Islet precursor cell (in vitro differentiated cells): ENCODE measurements around the gene ITGA3.

ENCODE experiments used
- DNase-seq: peaks from one replicate; pipeline ENCODE4 v3.0.0-alpha.2; 2018

The ITGA3 gene

DNA sequence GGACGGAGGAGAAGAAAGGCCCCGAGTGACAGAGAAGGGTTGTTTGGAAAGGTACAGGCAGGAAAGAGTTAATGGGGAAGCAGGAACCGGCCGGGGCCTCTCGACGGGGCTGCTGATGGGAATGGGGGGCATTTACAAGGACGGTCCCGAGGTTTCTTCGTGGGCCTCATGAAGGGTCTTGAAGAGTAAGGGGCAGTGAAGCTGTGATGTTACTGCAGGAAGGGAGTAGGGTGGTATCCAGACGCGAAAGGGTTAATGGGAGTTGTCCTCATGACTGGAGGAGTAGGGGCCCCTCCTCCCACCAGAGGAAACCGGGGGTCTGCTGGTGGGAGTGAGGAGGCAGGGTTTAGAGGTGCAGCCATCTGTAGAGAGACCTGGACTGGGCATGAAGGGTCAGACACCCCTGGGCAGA, 39.7 kb downstream of the ITGA3 start:
- DNase-seq = no peak

DNA sequence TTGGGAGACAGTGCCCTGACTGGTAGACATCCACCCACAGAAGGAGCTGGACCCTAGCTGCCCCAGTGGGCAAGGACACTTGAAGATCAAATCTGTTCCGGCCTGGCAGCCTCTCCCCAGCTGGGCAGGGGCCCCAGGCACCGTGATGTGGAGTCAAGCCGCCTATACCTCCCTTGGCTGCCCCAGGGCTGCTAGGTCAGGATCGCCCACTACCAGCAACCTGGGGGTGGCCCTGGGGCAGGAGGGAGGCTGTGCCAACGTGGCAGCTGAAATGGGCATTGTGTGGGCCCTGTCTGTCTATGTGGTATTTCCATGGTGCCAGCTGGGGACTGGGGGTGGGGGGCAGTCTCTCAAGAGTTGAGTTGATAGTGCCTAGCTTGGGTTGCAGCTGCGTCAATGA, 40.2 kb downstream of the ITGA3 start:
- DNase-seq = no peak

DNA sequence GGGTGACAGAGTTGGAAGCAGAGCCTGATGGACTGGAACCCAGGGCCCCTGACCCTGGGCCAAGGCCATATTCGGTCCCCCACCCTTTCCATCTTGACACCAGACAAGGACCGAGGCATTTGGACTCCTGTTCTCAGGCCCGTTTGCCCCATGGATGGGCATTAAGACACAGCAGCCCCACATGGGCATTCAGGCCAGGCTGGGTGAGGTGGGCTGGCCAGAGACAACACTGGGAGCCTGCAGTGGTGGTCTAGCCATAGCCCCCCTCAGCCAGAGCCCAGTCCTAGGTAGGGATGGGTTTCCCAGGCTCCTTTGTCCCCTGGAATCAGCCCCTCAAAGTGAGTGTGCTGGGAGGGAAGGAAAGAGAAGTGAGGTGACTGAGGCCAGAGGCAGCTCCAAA, 40.8 kb downstream of the ITGA3 start:
- no peak for DNase-seq

DNA sequence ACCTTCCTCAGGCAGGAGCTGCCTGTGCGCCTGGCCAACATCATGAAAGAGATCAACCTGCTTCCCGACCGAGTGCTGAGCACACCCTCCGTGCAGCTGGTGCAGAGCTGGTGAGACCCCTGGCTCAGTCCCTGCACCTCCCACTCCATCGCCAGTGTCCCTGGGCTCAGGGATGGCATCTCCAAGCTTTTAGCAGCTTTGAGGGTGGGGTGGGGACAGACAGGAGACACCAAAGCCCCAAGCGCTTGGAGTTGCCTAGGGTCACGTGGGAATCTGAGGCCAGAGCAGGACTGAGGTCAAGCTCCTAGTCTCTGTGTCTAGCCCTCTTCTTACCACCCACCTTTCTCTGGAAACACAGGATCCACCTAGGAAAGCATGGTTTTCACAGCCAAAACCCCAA, 41.5 kb downstream of the ITGA3 start:
- DNase-seq = no peak

DNA sequence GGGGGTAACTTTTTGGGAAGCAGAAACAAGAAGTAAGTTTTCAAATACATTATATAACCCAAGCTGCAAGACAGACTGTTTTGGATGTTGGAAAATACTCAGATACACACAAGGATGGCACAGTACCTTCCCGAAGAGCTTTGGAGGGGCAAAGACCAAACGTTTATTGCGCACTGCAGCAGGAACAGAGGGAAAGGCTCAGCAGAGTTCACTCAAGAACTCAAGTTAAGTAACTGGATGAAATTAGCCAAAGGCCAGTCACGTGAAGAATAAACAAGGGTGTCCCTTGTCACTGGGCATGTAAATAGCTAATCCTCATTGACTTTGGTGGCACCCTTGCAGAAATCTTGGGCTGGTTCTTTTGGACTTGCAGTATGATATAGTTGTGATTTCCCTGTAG, 42.0 kb downstream of the ITGA3 start:
- DNase-seq = no peak

DNA sequence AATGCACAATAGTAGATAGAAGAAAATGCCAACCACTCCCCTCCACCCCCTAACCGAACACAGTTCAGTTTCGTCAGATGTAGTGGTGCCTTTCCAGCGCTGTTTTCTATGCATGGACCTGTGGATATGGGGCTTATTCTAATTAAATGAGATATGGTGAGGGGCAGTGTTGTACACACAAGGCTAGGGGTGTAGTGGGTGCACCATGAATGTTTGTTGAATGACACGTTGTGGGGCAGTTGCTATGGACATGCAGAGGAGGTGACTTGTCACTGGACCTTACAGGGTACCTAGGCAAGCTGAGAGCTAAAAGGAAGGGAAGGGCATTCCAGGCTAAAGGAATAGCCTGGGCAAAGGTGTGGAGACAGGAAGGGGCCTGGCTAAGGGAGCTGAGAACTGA, 42.7 kb downstream of the ITGA3 start:
- no peak for DNase-seq

DNA sequence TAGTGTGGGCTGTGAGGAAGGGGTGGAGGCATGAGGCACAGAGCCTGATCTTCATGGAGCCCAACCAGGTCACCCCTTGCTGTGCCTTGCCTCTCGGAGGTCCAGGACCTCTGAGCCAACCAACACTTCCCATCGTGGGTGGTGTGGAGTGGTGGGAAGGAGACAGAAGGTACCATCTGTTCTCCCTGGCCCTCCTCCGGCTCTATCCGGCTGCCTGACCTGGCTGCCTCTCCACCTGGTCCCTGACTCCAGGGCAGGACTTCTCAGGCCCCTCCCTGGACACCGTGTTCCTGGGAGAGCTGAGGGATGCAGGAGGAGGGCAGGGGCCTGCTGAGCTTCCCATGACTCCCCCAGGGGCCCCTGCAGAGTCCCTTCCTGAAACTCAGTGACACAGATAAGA, 43.1 kb downstream of the ITGA3 start:
- no peak for DNase-seq

DNA sequence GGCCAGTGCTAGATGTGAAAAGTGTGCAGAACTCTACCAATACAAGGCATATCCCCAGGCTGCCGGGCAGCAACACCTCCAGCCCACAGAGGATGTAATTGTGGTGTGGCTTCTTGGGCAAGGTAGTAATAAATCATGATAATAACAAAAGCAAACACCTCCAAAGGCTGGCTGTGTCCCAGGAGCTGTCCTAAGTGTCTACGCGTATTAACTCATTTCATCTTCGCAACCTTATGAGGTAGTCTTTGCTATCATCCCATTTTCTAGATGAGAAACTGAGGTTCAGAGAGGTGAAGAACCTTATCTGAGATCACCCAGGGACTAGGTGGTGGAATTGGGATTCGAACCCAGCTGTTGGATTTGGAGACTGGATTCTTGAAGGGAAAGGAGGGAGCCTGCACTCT, 44.6 kb downstream of the ITGA3 start:
- DNase-seq = no peak

DNA sequence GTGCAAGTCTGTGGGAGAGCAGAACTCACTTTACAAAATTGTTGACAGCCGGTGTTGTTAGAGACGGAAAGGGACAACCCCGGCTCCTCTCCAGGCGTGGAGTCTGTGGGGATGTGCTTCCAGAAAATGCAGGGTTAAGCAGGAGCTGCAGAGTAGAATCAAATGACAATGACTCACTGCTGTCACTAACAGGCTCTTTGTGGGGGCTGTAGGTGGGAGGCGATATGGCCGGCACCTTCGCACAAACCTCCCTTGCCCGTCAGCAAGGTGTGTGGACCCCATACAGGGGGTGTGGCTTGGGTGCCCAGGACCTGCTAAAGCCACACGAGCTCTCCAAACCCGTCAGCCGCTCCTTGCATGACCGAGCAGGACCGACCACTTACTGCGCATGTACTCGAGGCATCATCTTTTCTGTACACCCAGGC, 45.0 kb downstream of the ITGA3 start:
- peak; percentile 80 for DNase-seq

DNA sequence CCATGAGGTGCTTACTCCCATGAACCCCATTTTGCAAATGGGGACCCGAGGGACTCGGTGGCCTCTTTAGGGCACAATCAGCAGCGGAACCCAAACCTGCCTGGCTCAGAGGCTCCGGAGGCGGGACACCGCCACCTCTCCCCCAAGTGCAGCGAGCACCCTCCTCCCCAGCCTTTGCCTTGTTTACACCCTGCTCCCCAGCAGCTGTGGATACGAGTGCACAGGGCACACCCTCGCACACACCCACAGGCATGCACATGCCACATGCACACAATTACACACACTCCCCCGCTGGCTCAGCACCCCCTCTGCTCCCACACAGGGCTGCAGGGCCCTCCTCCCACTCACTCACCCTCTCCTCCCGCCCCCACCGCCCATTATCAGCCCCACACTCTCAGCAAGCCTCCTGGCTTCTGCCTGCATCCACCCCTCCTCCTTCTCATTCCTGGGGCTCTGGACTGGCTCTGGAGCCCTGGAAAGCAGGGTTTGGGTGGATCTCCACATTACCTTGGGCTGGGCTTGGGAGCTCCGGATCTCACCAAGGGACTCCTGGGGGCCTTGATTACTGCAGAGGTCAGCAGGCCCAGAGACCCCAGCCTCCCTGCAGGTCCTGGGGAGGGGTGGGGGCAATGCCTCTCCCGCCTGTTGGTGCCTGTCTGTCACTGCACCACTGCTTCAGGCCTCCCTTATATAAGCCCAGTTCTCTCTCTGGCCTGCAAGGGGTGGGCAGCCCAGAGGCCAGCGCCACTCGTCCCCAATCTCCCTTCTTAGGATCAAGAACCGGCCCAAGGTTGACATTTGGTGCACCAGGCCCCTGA, 45.6 kb downstream of the ITGA3 start:
- peak; percentile 85 for DNase-seq

DNA sequence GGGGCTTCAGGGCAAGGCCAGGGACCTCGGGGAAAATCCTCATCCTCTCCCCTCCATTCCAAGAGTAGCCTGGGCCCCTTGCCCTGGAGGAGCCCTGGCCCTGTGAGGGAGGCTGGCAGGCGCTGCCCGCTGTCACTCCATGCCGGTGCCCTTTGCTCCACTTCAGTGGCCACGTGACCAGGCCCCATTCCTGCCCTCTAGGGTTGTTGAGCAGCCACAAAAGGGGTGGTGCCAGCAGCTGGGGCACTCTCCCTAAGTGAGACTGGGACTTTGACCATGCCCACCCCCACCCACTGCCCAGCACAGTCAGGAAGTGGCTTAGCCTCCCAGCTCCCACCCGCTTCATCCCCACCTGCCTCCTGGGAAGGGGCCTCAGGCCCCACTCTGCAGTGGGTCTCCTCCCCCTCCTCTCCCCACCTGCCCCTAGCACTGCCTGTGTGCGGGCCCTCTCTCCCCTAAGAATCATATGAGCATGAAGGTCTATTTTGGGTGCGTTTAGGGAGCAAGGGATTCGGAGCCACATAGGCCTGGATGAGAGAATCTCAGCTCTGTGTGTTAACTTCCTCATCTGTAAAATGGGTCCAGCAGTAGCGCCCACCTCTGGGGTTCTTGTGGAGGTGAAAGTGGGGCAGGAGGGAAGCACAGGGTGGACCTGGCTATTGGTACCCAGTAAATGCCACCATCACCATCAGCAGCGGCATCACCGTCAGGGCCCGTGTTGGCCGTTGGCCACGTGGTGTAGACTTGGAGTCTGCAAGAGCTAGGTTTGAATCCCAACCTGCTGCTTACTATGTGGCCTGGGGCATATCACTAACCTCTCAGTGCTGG, 46.5 kb downstream of the ITGA3 start:
- no peak for DNase-seq

DNA sequence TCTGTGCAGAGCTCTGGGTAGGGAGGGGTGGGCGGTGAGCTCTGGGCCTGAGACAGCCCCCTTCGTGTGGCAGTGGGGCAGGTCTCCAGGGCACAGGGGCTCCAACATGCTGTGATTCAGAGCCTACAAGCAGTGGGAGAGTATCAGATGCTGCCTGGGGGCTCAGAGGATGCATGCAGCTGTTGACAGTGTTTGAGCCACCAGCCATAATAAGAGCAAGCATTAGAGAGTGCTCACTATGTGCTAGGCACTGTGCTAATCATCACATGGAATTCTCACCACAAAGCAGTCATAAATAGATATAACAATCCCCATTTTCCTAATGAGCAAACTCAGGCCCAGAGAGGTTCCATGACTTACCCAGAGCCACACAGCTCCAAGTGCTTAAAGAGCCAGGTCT, 47.3 kb downstream of the ITGA3 start:
- DNase-seq = no peak

DNA sequence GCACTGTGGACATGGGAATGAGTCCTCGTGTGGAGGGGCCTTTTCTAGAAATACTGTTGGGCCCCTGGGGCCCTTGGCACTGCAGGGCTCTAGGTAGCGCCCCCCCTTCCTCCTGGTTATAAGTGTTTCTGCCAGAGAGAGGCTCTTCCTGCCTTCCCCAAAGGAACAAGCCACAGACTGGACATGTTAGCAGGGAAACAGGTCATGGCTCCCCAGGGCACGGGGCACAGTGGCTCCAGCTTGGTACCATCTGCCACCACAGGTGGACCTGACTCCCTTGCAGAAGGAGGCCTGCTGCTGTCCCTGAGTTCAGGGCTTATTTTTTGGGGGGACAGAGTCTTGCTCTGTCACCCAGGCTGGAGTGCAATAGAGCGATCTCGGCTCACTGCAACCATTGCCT, 48.0 kb downstream of the ITGA3 start:
- DNase-seq = no peak

DNA sequence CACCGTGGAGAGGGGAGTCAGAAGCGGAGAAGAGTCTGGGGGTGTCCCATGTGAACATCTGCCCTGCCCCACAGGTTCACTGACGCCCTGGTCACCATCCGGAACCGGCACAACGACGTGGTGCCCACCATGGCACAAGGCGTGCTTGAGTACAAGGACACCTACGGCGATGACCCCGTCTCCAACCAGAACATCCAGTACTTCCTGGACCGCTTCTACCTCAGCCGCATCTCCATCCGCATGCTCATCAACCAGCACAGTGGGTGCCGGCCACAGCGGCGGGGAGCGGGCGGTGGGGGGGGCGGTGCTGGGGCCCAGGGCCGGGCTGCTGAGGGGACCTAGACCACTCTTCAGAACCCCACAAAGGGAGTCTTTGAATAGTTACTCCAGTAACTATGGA, 49.9 kb downstream of the ITGA3 start:
- DNase-seq = no peak

DNA sequence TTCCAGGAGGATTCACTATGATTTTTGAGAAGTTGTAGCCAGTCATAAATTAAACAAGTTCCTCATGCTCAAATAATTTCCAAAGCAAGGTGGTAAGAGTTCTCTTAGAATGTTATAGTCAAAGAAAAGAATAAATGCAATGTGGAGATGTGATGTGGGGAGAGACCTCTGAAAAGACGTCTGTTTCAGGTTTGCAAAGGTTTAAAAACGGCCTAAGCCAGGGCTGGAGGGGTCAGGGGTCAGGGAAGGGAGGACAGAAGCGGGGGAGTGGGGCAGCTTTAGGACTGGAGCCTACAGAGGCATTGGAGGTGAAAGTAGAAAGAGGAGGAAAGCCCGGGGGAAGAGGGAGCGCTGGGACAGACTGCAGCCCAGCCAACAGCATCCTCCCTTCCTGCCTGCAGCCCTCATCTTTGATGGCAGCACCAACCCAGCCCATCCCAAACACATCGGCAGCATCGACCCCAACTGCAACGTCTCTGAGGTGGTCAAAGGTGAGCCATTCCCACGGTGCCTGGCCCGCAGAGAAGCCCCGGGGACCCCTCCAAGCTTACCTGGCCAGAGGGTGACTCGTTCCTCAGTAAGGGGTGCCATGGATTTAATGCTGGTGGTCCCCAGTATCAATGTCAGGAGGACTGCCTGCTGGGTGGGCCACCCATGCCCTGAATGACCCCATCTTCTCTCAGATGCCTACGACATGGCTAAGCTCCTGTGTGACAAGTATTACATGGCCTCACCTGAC, 50.7 kb downstream of the ITGA3 start:
- DNase-seq = no peak

DNA sequence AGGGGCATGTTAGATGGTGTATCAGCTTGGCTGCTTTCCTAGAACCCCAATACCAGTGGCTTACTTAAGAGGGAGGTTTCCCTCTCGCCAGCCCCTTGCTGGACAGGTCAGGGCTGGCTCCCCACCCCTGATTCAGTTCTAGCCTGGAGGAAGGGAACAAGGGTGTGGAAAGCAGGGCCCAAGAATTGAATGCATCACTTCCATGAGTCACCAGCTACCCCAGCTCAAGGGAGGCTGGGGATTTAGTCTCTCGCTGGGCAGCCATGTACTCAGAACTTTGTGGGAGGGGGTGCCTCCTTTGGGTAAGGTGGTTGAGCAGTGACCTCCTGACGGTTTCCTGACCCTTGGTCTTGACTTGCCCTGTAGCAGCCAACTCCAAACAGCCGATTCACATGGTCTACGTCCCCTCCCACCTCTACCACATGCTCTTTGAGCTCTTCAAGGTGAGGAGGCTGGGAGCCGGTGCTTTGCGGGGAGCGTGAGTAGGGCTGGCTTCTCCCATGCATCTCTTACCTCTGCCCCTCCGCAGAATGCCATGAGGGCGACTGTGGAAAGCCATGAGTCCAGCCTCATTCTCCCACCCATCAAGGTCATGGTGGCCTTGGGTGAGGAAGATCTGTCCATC, 52.0 kb downstream of the ITGA3 start:
- no peak for DNase-seq

DNA sequence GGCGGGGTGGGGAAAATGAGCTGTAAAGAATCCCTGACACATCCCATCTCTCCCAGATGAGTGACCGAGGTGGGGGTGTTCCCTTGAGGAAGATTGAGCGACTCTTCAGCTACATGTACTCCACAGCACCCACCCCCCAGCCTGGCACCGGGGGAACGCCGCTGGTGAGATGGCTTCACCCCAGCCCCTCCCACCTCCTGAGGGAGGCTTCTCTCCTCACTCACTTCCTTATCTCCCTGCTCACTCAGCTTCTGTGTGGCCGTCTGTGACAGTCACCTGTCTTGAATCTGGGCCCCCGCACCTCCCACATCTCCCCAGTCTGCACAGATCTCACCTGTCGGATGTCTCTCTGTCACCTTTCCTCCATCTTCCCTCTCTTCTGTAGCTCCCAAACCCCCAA, 52.6 kb downstream of the ITGA3 start:
- DNase-seq = no peak

DNA sequence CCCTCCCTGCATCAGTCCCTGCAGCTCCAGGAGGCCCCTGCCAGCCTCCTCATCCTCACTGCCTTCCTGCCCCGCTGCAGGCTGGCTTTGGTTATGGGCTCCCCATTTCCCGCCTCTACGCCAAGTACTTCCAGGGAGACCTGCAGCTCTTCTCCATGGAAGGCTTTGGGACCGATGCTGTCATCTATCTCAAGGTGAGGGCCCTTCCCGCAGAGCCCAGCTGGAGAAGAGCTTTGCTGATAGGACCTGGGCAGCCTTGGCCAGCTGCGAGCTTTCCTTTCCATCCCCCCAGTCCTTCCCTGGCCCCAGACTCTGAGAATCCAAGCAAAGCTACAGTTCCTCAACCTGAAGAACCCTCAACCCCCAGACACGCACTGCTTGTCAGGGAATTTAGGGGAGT, 53.3 kb downstream of the ITGA3 start:
- no peak for DNase-seq

DNA sequence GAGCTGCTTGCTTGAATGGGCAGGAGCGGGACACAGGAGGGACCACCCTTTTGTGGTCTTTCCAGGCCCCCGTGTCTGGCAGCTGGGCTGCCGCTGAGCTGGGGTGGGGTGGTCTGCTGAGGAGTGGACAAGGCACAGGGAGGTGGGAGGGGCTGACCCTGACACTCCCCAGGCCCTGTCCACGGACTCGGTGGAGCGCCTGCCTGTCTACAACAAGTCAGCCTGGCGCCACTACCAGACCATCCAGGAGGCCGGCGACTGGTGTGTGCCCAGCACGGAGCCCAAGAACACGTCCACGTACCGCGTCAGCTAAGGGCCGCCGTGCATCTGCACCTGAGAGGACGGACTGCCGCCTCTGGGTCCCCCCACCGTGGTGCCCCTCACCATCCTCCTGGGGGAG, 53.9 kb downstream of the ITGA3 start:
- DNase-seq = no peak

DNA sequence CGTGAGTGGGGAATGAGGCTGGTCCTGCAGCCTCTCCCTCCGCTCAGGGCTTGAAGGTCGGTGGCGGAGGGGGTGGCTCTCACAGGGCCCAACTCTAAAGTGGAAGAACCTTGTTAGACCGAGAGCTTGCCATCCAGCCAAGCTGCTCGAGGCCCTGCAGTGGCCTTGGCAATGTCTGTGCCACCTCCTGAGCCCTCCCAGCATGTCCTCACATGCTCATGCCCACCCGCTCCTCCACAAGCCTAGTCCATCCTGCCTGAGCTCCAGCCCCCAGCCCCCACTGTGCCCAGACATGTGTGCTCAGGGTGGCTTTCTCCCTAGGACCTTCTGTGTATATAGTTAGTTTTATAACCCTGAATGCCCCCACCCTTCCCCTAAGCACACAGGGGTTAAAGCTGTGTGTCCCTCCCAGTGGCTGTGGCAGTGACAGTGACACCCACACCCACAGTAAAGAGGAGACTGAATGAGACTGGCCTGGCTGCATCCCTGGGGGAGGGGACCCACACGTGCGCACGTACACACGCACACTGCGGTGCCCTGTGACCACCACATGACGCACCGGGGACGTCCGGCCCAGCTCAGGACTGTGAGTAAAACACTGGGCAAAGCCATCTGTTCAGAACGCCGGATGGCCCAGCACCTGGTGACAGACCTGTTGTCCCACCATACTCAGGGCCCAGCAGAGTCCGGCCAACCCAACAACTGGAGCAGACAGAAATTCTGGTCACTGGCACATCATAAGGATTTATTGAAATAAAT, 54.9 kb downstream of the ITGA3 start:
- DNase-seq = no peak

DNA sequence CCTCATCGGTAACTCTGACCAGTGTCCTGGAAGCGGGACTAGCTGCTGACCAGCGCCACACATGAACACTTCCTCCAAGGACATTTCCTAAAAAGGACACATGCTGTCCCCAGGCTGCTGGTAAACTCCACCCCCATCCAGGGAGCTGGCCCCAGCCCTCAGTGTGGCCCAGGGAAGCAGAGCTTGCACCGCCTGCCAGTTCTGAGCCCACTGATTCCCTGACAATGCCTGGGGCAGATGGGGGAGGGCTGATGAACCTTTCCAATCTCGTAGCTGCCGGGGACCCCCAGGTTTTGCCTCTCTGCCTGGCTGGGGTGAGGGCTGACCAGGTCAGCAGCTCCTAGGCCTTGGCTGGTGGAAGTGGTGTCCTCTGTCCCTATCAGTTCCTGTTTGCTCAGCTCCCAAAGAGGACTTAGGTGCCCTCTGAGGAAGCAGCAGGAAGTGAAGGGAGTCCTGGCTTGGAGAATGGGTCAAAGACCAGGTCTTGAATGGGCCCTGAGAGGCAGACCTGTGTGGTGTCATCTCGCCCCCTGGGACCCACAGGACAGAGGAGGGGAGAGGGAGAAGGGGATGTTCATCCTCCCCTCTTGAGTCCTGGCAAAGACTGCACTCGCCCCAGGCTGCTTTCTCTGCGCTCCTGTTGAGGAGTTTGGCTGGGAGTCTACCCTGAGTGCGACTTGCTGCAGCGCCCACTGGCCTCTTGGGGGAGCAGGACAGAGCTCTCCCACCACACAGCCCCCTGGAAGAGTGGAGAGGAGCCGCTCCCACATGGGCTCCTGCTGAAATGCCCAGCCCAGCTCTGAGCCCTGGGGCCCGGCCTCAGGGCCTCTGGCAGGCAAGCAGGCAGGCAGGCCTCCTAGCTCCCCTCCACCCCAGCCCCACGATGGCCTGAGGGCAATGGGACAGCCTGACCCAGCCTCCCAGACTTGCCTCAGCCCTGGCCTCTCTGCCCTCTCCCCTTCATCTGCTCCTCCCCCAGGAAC, 56.1 kb downstream of the ITGA3 start:
- DNase-seq = peak; percentile 89
